ENCODE data around the gene TKTL1.

The TKTL1 gene

GRCh38 chrX:154378799-154379568 lies 83.4 kb downstream of the TKTL1 start, which contains the start of gene EMD:
Gene EMD (plus strand): TSS chrX:154379295. CDS start chrX:154379485, 190 bp downstream.
- DNase-seq: peak; percentile 95

- DNase-seq: no peak
Observed at GRCh38 chrX:154379569-154379951, 84.0 kb downstream of the TKTL1 start.
